Peyer's patch (tissue), 4 donors: ENCODE results near the gene MAN1A1. TPM values are rescaled to one million over a fixed set of nuclear protein-coding genes. Genes with fewer than 3 reads are reported as not detected.

Experiments used
- DNase-seq, 3 donors: peaks; one replicate each; pipeline ENCODE4 v3.0.0-alpha.2; 2017 to 2019
- H3K27ac ChIP-seq, 4 donors: fragments of 200-600 bp; sonication (generic); one replicate each; pipeline ENCODE4 v1.5.1; 2016 to 2019
- H3K27me3 ChIP-seq, 2 donors: fragments of 200-600 bp; sonication (generic); one replicate each; pipeline ENCODE4 v1.5.1; 2019
- H3K36me3 ChIP-seq, 3 donors: fragments of 200-600 bp; sonication (generic); one replicate each; pipeline ENCODE4 v1.5.1; 2016 to 2019
- H3K4me1 ChIP-seq, 4 donors: fragments of 200-600 bp; sonication (generic); one replicate each; pipeline ENCODE4 v1.5.1; 2016 to 2019
- H3K4me3 ChIP-seq, 4 donors: fragments of 200-600 bp; sonication (generic); 1 replicate in 3 of 4; 2 replicates in 1 of 4; pipeline ENCODE4 v1.5.1; 2016 to 2019; ENCODE audit warnings: mild to moderate bottlenecking in 1 of 4
- H3K9me3 ChIP-seq, 4 donors: fragments of 200-600 bp; sonication (generic); one replicate each; pipeline ENCODE4 v1.5.1; 2016 to 2019; ENCODE audit warnings: mild to moderate bottlenecking in 1 of 4
- CTCF ChIP-seq, 6 experiments: fragments of 450-650 bp in 4 of 6; fragments of 200-600 bp in 2 of 6; sonication (generic) in 1 of 6; IDR thresholded peaks; one replicate each; pipeline ENCODE4 v1.5.1; 2017 to 2019; ENCODE audit warnings: antibody characterized with exemption in 6 of 6, mild to moderate bottlenecking in 3 of 6, moderate library complexity in 1 of 6
- POLR2A ChIP-seq, 2 donors: fragments of 450-650 bp; IDR thresholded peaks; one replicate each; pipeline ENCODE4 v1.5.1; 2017; ENCODE audit warnings: antibody characterized with exemption in 2 of 2, mild to moderate bottlenecking in 2 of 2, moderate library complexity in 2 of 2
- total RNA-seq, 4 donors: library from RNA; depleted of rRNA; stranded (reverse); fragments of >200 nt; gene quantifications; one replicate each; pipeline ENCODE4 v1.1.0, GENCODE V29; 2016

Gene MAN1A1
- total RNA-seq, 4 donors from 2014 or later = 43.7 to 158 (median 103) TPM

GRCh38 chr6:119197271-119197670 lies 152.3 kb downstream of the MAN1A1 start:
- H3K27me3 ChIP-seq = no peaks in the 10 kb centered on the region
- H3K4me3 ChIP-seq = no peak overlapping the region
- H3K36me3 ChIP-seq = peaks cover 0 to 28% (median 0%) of the 10 kb centered on the region in 3 donors
- no peak for DNase-seq
- TF ChIP-seq CTCF (IDR thresholded peaks at IDR 0.05) (no peak), POLR2A (IDR thresholded peaks at IDR 0.05) (no peak)
- no peaks in the 10 kb centered on the region for H3K9me3 ChIP-seq
- H3K27ac ChIP-seq = no peak overlapping the region
- H3K4me1 ChIP-seq = no peaks in the 10 kb centered on the region

DNA sequence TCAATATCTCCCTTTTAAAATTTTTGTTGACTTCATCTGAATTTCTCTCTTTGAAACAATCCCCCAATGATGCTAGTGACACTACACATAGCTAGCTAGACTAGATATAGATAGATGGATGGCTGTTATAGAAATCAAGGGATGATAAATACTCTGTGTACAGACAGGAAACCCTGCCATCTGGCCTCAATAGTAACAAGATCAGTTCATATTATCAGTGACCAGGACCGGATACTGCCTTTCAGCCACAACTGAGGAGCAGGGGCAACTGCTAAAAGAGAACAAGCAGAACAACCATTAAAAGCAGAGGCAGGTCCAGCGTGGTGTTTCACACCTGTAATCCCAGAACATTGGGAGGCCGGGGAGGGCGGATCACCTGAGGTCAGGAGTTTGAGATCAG lies 152.8 kb downstream of the MAN1A1 start:
- Histone ChIP-seq H3K9me3 (no peaks in the 10 kb centered on the region), H3K36me3 (peaks cover 0 to 26% (median 0%) of the 10 kb centered on the region in 3 donors), H3K27ac (no peak overlapping the region), H3K4me3 (no peak overlapping the region), H3K4me1 (no peaks in the 10 kb centered on the region), H3K27me3 (no peaks in the 10 kb centered on the region)
- DNase-seq = no peak
- TF ChIP-seq POLR2A (IDR thresholded peaks at IDR 0.05) = no peak
- no peak for TF ChIP-seq CTCF (IDR thresholded peaks at IDR 0.05)

DNA sequence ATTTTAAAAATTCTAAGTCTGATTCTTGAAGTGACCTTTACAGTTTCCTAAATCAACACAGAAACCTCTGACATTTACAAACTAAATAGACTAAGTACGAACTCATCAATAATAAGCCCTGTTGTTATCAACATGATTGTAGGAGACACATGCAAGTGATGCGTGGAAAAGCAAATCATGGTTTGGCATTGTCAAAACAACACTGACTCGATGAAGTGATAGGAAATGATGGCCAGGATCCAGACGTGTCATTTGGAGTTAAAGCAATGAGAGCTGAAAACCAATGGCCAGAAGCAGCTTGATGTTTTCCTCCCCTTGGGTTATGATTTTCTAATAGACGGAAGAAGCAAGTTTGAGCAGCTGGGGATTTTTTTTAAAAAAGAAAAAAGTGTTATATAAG lies 153.7 kb downstream of the MAN1A1 start:
- Histone ChIP-seq H3K36me3 (peaks cover 0 to 27% (median 0%) of the 10 kb centered on the region in 3 donors), H3K9me3 (no peaks in the 10 kb centered on the region)
- DNase-seq = no peak

GRCh38 chr6:119195204-119195603 lies 154.4 kb downstream of the MAN1A1 start:
- H3K4me3 ChIP-seq = no peak overlapping the region
- no peaks in the 10 kb centered on the region for H3K9me3 ChIP-seq
- H3K4me1 ChIP-seq = no peaks in the 10 kb centered on the region
- no peaks in the 10 kb centered on the region for H3K27me3 ChIP-seq
- no peak overlapping the region for H3K27ac ChIP-seq
- DNase-seq = no peak
- TF ChIP-seq POLR2A (IDR thresholded peaks at IDR 0.05) = no peak
- no peak for TF ChIP-seq CTCF (IDR thresholded peaks at IDR 0.05)
- H3K36me3 ChIP-seq = peaks cover 0 to 34% (median 0%) of the 10 kb centered on the region in 3 donors

More for the DNA sequence above, 153.7 kb downstream of the MAN1A1 start:
- TF ChIP-seq CTCF (IDR thresholded peaks at IDR 0.05) = no peak
- no peak for TF ChIP-seq POLR2A (IDR thresholded peaks at IDR 0.05)
- H3K27me3 ChIP-seq = no peaks in the 10 kb centered on the region
- H3K27ac ChIP-seq = no peak overlapping the region
- H3K4me3 ChIP-seq = no peak overlapping the region
- H3K4me1 ChIP-seq = no peaks in the 10 kb centered on the region

GRCh38 chr6:119193707-119194106 lies 155.9 kb downstream of the MAN1A1 start:
- H3K4me3 ChIP-seq = no peak overlapping the region
- no peak overlapping the region for H3K27ac ChIP-seq
- no peaks in the 10 kb centered on the region for H3K9me3 ChIP-seq
- H3K27me3 ChIP-seq = no peaks in the 10 kb centered on the region
- TF ChIP-seq CTCF (IDR thresholded peaks at IDR 0.05) = no peak
- no peak for TF ChIP-seq POLR2A (IDR thresholded peaks at IDR 0.05)
- H3K36me3 ChIP-seq = peaks cover 0 to 48% (median 0%) of the 10 kb centered on the region in 3 donors
- no peaks in the 10 kb centered on the region for H3K4me1 ChIP-seq
- DNase-seq = no peak

DNA sequence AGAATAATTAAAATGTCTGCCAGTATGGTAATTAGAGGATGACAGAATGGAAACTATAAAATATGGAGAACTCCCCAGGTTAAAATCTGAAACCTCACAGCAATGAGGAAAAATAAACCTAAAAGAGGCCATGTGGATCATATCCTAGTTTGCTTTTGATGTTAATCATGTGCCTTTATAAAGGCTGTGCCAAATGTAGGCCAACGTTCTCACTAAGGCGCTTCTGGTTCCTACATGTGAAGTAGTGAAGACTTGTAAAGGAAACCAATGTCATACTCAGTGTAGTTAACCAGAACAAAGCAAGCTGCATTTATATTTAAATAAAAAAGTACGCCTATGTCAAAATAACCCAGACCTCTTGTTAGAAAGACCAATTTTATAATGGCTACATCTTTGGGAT lies 157.4 kb downstream of the MAN1A1 start:
- H3K4me3 ChIP-seq = no peak overlapping the region
- TF ChIP-seq POLR2A (IDR thresholded peaks at IDR 0.05) (no peak), CTCF (IDR thresholded peaks at IDR 0.05) (no peak)
- H3K27ac ChIP-seq = no peak overlapping the region
- H3K36me3 ChIP-seq = peaks cover 0 to 56% (median 0%) of the 10 kb centered on the region in 3 donors
- DNase-seq = no peak
- H3K27me3 ChIP-seq = no peaks in the 10 kb centered on the region
- no peaks in the 10 kb centered on the region for H3K4me1 ChIP-seq
- H3K9me3 ChIP-seq = no peaks in the 10 kb centered on the region
